Left renal pelvis (tissue), 4 donors: Measurements from ENCODE around the gene CEPT1. TPM values are rescaled to one million over a fixed set of nuclear protein-coding genes. Genes with fewer than 3 reads are reported as not detected.

Experiments used
- DNase-seq, 4 donors: peaks; one replicate each; pipeline ENCODE4 v3.0.0-alpha.2; 2013; ENCODE audit warnings: low read depth in 4 of 4, low spot score in 3 of 4
- polyA plus RNA-seq, 4 donors: library from polyadenylated mRNA; unstranded; fragments of 120-200 nt; gene quantifications; one replicate each; pipeline ENCODE4 v1.2.1, GENCODE V29; 2013; ENCODE audit not compliant: insufficient read length in 4 of 4

Gene CEPT1
- polyA plus RNA-seq, 4 donors = 34.5 to 54.7 (median 52.6) TPM

DNA sequence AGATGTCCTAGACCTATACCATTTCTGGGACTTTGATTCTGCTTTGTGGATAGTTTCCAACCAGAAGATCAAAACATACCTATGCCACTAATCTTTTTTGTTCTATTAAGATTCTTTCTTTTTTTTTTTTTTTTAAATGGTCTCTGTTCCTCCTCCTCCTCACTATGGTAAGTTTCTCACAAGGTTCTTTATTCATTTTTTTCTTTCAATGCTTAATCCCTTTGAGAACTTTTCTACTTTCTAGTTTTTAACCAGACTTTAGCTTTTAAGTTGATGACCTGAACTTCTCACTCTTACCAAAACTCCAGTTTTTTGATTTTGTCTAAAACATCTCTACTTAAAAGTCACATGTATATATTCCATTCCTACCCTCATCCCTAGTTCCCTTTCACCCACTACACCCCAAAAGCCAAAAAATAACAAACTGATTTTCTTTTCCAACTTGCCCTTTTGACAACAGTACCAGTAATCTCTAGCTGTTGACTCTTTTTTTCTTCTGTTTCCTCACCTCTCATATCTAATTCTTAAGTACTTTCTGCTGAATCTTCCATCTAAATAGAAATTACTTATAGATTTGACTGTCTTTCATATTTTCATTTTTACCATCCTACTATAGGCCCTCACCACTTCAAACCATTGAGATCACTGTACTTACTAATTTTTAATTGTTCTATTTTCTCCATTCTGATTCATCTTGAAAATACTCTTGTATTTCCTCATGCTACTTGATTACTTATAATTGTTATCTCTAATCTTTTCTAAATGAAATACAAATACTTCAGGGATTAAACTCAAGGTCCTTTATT is 6.1 kb downstream of the CEPT1 start:
- no peak for DNase-seq

GRCh38 chr1:111147948-111148347 is 7.9 kb downstream of the CEPT1 start:
- DNase-seq = no peak

DNA sequence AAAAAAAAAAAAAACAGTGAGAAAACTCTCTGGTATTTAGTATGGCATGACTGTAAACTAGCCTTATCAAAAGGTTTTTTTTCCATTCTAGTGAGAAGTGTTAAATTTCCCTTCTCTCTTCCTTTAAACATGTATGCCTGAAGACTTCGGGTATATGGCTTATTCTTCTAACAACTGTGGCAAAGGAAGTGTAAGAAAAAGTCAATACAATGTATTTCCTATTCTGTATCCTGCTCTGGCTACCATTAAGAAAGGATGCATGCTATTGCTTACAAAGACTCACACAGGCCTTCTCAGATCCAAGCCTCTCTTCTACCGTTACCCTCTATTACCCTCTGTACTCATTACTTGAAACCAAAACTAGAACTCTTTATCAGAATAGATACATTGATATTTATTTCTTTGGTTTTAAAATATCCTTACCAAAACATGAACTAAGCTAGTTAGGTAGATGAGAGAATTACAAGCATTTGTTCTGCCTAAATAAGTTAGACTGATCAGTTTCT is 8.4 kb downstream of the CEPT1 start:
- no peak for DNase-seq

- no peak for DNase-seq
Observed at GRCh38 chr1:111151838-111152237, 11.8 kb downstream of the CEPT1 start.

DNA sequence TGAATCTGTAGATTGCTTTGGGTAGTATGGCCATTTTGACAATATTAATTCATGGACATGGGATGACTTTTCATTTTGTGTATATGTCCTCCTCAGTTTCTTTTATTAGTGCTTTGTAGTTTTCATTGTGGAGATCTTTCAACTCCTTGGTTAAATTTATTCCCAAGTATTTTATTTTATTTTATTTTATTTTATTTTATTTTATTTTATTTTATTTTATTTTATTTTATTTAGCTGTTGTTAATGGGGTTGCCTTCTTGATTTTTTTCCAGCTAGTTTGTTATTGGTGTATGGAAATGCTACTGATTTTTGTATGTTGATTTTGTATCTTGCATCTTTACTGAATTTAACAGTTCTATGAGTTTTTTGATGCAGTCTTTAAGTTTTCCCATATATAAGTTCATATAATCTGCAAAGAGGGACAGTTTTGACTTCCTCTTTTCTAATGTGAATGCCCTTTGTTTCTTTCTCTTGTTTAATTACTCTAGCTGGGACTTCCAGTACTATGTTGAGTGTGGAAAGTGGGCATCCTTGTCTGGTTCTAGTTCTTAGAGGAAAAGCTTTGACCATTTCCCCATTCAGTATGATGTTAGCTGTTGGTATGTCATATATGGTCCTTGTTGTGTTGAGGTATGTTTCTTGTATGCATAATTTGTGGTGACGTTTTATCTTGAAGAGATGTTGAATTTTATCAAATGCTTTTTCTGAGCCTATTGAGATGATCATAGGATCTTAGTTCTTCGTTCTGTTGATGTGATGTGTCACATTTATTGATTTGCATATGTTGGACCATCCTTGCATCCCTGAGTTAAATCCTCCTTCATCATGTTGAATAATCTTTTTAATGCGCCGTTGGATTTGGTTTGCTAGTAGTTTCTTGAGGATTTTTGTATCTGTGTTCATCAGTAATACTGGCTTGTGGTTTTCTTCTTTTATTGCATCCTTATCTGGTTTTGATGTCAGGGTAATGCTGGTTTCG is 14.3 kb downstream of the CEPT1 start:
- DNase-seq = no peak

DNA sequence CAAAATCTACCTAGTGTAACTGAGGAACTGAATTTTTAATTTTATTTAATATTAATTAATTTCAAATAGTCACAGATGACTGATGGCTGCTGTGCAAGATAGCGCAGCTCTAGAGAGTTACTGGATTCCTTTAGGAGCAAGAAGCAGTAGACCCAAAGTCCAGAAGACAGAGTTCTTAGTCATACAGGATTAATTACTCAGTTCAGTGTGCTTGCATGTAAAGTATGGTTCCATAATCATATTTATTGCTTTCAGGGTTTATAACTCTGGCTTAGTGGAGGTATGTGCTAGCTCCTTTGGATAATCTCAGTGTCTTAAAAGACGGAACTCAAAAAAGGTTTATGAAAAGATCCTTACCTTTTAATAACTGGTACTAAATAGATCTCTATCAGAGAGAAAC is 17.4 kb downstream of the CEPT1 start:
- DNase-seq = no peak

DNA sequence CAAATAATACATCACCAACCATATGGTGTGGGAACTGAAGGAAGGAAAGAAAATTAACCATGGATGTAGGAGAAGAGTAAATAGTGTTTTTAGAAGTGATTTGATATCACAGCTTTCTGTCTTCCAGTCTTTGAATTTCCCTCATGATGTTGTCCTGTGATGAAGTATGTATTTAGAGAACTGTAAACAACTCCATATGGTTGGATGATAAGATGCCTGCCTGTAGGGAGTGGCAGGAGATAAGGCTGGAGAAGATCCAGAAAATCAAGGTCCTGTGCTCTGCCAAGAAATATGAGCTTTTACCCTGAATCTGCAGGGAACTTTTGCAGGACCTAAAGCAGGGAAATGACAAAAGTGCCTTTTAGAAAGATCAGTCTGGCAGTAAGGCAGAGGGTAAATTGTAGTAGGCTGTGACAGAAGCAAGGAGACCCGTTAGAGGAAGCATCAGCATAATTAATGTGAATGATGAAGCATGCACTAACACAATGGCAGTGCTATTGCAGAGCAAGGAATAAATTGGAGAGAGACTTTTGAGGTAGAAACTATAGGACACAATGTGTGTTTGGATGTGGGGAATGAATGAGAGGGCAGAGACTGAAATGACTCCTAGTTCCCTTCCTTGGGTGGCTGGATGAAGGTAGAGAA is 21.9 kb downstream of the CEPT1 start:
- no peak for DNase-seq

DNA sequence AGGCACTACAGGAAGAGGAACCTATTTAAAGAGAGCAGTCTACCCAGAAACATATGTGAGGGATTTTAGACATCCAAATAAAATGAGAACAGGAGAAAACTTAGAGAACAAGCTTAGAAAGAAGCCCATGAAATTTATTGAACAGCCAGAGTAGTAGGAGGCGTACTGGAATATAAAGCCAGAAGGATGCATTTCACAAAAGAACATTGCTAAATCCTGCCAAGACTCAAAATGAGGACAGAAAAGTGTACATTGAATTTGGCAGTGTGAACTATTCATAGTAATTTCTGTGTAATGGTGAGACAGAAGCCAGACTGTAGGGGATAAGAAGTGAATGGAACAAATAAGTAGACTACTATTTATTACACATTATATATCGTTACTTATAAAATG is 22.5 kb downstream of the CEPT1 start:
- DNase-seq = no peak

- DNase-seq = no peak
Observed at GRCh38 chr1:111163363-111163762, 23.3 kb downstream of the CEPT1 start.

DNA sequence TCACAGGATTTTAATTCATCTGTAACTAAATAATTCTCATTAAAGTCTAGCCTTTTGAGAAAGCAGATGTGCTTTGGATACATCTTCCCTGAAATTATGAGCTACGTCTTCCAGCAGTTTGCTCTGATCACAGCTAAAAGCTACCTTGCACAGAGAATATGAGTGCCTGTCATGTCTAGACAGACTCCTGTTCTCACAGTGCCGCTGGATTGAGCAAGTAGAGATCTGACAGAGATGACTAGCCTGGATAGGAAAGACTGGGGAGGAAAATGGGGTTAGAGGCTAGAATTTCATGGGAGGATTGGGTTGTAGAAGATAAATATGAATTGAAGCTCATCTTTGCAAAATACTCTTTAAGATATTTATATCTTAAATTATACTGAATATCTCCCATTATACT is 24.1 kb downstream of the CEPT1 start:
- DNase-seq = no peak

- no peak for DNase-seq
Observed at GRCh38 chr1:111172463-111172862, 32.4 kb downstream of the CEPT1 start.

GRCh38 chr1:111174070-111174469 is 34.0 kb downstream of the CEPT1 start:
- no peak for DNase-seq

GRCh38 chr1:111175349-111175748 is 35.3 kb downstream of the CEPT1 start:
- DNase-seq = no peak

DNA sequence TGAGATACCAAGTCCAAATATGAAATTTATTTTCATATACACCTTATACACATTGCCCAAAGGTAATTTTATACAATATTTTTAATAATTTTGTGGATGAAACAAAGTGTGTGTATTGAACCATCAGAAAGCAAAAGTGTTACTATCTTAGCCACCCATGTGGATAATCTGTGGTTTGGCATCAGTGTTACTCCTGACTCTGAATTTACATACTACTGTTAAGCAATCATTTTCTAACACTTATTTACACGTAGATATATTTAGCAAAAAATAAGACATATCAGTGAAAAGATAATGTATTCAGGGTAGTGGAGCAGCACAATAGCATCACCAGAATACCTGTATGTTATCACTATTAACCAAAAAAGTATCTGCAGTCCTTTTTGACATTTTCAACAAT is 36.7 kb downstream of the CEPT1 start:
- DNase-seq = no peak

- DNase-seq = no peak
Observed at GRCh38 chr1:111179968-111180533, 40.0 kb downstream of the CEPT1 start.

GRCh38 chr1:111182052-111182451 is 42.0 kb downstream of the CEPT1 start:
- no peak for DNase-seq

DNA sequence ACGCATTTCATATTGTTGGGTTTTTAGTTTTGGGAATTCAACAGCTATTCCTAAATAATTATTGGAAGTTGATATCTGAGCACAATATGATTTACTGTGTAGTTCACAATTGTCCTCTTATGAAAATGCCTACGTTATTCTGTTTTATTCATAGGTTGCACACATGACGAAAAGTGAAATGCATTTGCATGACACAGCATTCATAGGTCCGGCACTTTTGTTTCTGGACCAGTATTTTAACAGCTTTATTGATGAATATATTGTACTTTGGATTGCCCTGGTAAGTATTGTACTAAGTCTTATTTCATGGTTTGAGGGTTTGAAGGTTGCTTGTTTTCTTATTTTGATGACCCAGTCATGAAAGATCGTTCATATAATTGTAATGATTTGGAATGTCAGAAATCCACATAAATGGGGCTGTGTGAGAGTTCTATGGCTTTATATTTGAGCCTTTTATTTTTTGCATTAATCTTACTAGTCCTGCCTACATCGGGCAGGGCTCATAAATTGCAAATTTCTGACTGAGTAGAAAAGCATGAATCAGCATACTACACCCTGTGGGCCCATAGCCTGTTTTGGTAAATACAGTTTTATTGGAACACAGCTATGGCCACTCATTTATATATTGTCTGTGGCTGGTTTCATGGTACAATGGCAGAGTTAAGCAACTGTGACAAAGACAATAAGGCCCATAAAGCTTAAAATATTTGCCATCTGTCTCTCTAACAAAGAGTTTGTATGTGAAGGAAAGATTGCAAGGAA is 43.5 kb downstream of the CEPT1 start:
- DNase-seq = no peak

GRCh38 chr1:111184663-111185062 is 44.6 kb downstream of the CEPT1 start:
- DNase-seq = no peak

DNA sequence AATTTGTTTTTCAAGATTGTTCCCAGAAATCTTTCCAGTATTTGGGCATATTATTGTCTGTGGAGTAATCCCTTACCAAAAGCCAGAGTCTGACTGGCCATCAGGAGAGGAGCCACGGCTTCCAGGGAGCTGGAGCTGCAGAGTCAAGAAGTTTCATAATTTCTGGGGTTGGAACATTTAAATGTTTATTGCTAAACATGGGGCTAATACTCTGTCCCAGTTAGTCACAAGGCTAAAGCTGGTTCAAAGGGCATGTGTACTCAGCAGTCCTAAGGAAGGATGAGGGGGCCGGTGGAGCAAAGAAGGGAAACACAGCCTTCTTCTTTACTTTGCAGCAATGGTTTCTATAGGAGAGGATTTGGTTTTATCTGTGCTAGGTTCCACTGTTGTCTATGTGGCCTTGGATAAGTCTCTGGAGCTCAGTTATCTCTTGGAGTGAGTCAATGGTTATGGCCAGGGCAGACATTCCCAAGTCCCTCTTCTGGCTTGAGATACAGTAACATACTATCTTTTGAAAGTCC is 51.0 kb downstream of the CEPT1 start:
- no peak for DNase-seq

GRCh38 chr1:111191496-111191895 is 51.5 kb downstream of the CEPT1 start:
- no peak for DNase-seq
